Midbrain (tissue), 1 donor: Measurements from ENCODE around the gene RHBDD1.
"Not testable (repeated sequence)": the region's sequence is repeated elsewhere in the genome, so short reads cannot be mapped to it uniquely, and the experiment has no call there.

ENCODE experiments used
- DNase-seq: peaks from one replicate; lab custom pipeline; 2025; lab: John Stamatoyannopoulos, UW

The RHBDD1 gene

GRCh38 chr2:226799976-226800940, 35.6 kb upstream of the RHBDD1 start:
- peak; percentile 47 for DNase-seq

- DNase-seq, result peak; percentile 95
These were observed 34.7 kb upstream of the RHBDD1 start for GRCh38 chr2:226800941-226801784.

DNA sequence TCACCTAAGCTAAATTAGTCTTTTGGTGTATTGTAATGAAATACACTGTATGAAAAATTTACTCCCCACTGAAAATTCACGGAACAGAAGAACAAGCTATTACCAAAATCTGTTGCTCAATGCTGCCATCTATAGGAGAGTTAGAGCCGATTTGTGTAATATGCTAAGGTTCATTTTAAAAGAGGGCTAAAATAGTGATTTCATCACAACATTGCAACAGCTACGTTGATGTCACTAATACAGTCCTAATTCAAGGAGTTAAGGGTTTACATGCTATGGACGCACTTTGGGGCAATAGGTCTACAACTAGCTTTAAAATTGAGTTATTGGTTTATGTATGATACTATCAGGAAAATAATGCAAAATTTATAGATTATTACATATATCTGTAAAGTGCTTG, 33.3 kb upstream of the RHBDD1 start:
- DNase-seq, result peak; percentile 83

GRCh38 chr2:226803410-226803809, 32.4 kb upstream of the RHBDD1 start:
- DNase-seq, result no peak

- DNase-seq, result peak; percentile 45
These were observed 22.6 kb upstream of the RHBDD1 start for GRCh38 chr2:226813148-226813701.

GRCh38 chr2:226818930-226819329, 16.9 kb upstream of the RHBDD1 start:
- DNase-seq, result no peak

- DNase-seq, result no peak
These were observed 10.8 kb upstream of the RHBDD1 start for GRCh38 chr2:226825056-226825455.

DNA sequence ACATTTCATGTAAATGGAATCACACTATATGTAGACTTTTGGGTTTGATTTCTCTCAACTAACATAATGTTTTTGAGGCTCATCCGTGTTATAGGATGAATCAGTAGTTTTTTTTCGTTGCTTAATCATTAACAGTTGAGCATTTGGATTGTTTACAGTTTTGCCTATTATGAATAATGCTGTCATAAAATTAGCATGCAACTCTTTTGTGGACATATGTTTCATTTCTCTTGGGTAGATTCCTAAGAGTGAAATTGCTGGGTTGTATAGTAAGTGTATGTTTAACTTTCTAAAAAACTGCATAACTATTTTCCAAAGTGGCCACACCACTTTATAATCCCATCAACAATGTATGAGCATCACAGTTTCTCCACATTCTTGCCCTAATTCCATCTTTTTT, 7.7 kb upstream of the RHBDD1 start:
- no peak for DNase-seq

DNA sequence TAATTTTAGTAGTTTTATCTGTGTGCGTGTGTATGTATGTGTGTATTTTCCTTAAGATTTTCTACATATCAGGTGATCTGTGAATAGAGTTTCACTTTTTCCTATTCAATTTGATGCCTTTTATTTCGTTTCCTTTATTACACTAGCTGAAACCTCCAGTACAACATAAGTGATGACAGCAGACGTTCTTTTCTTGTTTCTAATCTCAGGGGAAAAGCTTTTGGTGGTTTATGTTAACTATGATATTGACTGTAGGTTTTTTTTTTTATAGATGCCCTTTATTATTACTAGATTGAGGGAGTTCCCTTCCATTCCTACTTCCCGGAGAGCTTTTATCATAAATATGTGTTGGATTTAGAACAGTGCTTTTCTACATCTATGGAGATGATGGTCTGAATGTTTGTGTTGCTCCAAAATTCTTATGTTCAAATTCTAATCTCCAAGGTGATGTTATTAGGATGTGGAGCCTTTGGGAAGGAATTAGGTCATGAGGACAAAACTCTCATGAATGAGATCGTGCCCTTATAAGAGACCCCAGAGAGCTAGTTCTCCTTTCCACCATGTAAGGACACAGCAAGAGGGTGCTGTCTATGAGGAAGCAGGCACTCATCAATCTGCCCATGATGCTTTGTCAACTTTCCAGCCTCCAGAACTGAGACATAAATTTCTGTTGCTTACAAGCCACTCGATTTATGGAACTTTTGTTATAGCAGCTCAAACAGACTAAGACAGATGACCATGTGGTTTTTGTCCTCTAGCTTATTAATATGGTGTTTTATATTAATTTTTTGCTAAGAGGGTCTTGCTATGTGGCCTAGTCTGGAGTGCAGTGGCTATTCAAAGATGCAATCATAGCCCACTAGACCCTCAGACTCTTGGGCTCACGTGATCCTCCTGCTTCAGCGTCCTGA, 5.9 kb upstream of the RHBDD1 start:
- DNase-seq, result no peak

DNA sequence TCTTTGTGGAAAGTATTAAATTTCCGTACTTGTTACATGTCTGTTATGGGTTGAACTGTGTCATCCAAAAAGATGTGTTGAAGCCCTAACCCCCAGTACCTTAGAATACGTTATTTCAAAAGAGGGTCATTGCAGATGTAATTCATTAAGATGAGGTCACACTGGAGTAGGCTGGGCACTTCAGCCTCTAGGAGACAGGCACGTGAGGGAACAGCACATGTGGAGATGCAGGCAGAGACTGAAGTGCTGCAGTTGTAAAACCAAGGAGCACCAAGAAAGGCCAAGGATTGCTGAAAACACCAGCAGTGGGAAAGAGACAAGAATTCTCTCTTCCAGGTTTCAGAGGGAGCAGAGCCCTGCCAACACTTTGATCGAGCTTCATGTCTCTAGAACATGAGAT, 4.6 kb upstream of the RHBDD1 start:
- no peak for DNase-seq

GRCh38 chr2:226832061-226832460, 3.8 kb upstream of the RHBDD1 start:
- DNase-seq, result no peak

GRCh38 chr2:226834880-226835279, 974 bp upstream of the RHBDD1 start:
- DNase-seq, result not testable (repeated sequence)

- DNase-seq, result no peak
These were observed 446 bp upstream of the RHBDD1 start for GRCh38 chr2:226835420-226835795.

DNA sequence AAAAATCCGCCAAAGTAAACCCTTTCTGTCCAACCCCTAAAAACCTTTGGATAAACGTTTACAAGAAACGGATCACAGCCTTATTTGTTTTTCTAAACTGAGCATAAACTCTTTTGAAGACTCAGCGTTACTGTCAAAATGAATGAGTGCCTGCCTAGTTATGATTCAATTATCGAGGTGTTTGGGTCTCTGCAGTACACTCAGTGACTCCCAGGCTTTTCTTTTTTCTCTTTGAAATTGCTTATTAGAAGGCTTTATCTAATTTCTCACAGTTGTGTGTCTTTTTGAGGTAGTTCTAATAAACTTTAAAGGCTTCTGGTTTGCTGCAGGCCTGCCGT, 663 bp downstream of the RHBDD1 start:
- peak; percentile 42 for DNase-seq

DNA sequence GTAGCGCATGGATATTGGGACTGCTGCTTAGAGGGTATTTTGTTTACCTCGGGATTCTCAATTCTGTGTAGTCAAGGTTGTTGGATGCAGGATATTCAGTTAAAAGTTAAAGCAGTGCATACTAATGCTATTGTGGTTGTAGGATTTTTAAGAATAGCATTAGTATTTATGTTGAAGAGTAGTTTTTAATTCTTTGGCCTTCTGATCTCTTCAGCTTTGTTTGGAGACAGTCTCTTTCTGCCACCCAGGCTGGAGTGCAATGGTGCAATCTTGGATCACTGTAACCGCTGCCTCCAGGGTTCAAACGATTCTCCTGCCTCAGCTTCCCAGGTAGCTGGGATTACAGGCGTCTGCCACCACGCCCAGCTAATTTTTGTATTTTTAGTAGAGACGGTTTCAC, 1.5 kb downstream of the RHBDD1 start:
- no peak for DNase-seq

DNA sequence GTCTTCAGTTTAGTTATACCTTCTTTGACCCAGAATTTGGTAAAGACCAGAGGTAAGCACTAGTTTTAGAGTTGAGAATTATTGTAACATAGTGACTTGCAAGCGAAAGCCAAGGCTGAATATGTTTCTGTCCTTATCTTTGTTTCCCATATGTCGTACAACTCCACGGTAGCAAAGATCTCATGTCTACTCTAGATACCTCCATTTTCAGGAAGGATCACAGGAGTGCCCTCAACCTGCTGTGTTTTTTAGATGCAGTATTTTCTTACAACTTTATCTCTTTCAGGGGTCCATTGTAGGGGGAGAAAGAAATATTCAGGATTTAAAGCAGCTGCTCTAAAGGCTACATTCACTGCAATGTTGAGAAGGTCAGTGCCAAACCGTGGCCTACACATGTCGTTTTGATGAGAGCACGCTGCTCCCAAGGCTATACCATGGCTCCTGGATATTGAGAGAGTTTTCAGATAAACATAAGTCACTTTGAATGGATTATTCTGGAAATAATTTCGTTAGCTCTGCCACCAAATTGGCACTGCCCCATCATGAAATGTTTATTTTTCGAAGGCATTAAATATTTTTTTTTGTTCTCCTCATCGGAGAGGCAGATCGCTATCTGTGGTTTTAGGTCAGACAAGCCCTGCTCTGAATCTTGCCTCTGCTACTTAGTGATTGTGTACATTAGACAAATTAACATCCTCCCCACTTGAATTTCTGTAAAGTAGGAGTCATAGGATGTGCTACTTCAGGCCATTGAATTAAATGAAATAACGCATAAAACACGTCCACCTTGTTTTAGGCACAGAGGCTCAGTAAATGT, 2.1 kb downstream of the RHBDD1 start:
- no peak for DNase-seq

GRCh38 chr2:226838722-226839121, 2.9 kb downstream of the RHBDD1 start:
- DNase-seq, result no peak

DNA sequence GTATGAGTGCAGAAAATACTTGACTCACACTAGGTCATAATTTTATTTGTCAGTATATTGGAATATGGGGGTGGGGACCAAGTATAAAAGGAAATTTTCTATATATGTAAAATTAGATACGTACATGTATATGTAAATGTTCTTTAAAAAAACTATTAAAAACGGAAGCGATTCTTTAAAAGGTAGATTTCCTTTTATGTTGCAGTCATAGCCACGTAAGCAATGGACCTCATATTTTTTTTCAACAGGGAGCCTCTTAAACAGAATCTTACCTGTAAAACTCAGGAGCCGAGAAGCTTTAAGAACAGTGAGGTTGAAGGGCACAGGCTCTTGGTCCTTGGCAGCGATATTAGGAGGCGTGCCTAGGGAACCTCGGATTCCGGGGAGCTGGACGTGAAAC, 3.3 kb downstream of the RHBDD1 start:
- no peak for DNase-seq

GRCh38 chr2:226839951-226840350, 4.1 kb downstream of the RHBDD1 start:
- DNase-seq, result no peak

DNA sequence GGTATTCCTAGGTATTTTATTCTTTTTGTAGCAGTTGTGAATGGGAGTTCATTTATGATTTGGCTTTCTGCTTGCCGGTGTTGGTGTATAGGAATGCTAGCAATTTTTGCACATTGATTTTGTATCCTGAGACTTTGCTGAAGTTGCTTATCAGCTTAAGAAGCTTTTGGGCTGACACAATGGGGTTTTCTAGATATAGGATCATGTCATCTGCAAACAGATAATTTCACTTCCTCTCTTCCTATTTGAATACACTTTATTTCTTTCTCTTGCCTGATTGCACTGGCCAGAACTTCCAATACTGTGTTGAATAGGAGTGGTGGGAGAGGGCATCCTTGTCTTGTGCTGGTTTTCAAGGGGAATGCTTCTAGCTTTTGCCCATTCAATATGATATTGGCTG, 7.1 kb downstream of the RHBDD1 start:
- not testable (repeated sequence) for DNase-seq
